ENCODE data around the gene PI4K2B. TPM values are rescaled to one million over a fixed set of nuclear protein-coding genes. Genes with fewer than 3 reads are reported as not detected.

The PI4K2B gene
- total and polyA plus RNA-seq, 10 of the 15 experiments (the other 5 are each of a cell fraction or from before 2014, with no cell fraction given), result 12.9 to 55.3 (median 40.7) TPM

DNA sequence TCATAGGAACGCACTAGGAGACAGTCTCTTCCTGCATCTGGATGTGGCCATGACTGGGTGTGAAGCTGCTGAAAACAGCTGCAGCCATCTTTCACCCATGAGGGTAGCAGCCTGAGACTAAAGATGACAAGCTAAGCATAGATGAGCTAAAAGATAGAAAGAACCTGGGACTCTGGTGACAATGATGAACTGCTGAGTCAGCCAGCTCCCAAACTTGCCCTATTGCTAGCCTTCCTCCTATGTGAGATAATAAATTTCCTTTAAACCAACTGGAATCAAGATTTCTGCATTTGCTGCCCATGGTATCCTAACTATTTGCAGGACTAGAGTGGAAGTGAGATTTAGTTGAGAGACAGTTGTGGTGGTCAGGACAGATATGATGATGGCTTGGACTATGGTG is 21.0 kb upstream of the PI4K2B start:
- Histone ChIP-seq H3K36me3 (ENCODE audit: control insufficient read depth in 2 of 2, insufficient read depth in 2 of 2, low read length in 1 of 2) (no peaks in the 10 kb centered on the region), H3K27ac (ENCODE audit: control insufficient read depth, insufficient read depth) (no peak overlapping the region), H3K9ac (ENCODE audit: control insufficient read depth, insufficient read depth, low read length) (no peak overlapping the region), H3K9me3 (replicated peaks; ENCODE audit: control insufficient read depth, insufficient read depth, low read length) (no peaks in the 10 kb centered on the region), H3K27me3 (replicated peaks in 1 of 2; ENCODE audit: control insufficient read depth in 2 of 2, insufficient read depth in 2 of 2, low read length in 1 of 2) (no peaks in the 10 kb centered on the region), H2AFZ (ENCODE audit: control insufficient read depth, low read depth, low read length) (no peak overlapping the region), H4K20me1 (ENCODE audit: control insufficient read depth, insufficient read depth) (no peaks in the 10 kb centered on the region), H3K4me3 (no peak overlapping the region), H3K79me2 (ENCODE audit: control insufficient read depth, insufficient read depth, low read length) (no peaks in the 10 kb centered on the region), H3K4me1 (ENCODE audit: control insufficient read depth, insufficient read depth, low read length) (no peaks in the 10 kb centered on the region), H3K4me2 (ENCODE audit: control insufficient read depth, insufficient read depth) (no peak overlapping the region)
- SMC1A ChIA-PET (ENCODE audit: uncharacterized antibody, unreplicated experiment), result interaction anchor here (1.3 kb wide), 1 partner anchor 13 kb away, joined by 3 read pairs; no protein-coding TSS in a partner anchor
- CTCF ChIA-PET, result no interaction called here
- ATAC-seq (no peak), DNase-seq (ENCODE audit: low read depth, low spot score) (no peak), FAIRE-seq (no peak)
- RAD21 ChIA-PET (ENCODE audit: unreplicated experiment), result no interaction called here
- in situ Hi-C loops (cut with MboI) (no loop called here), intact Hi-C loops (cut with micrococcal nuclease; ENCODE audit: unreplicated experiment) (no loop called here)
- 100% methylated on average over 1 of the region's 1 CpG for WGBS (ENCODE audit: insufficient coverage, insufficient replicate concordance, low lambda C conversion rate, missing lambda C conversion rate)
- POLR2A ChIA-PET, result no interaction called here
- BruUV-seq (replicated peaks), result no TSS peak
- no peak for TF ChIP-seq MTA2 (IDR thresholded peaks at IDR 0.05; ENCODE audit: low read depth)
- TF ChIP-seq IKZF2 (IDR thresholded peaks at IDR 0.05), result no peak
- no peak for TF ChIP-seq HCFC1 (IDR thresholded peaks at IDR 0.05; ENCODE audit: low read length)
- no peak for TF ChIP-seq ETV6 (conservative IDR thresholded peaks at IDR 0.05 in 1 of 2, IDR thresholded peaks at IDR 0.05 in 1 of 2; ENCODE audit: borderline replicate concordance in 1 of 2, low read depth in 1 of 2)
- no peak for TF ChIP-seq SREBF1 (IDR thresholded peaks at IDR 0.05; ENCODE audit: low read length)
- TF ChIP-seq, protein P1, sequence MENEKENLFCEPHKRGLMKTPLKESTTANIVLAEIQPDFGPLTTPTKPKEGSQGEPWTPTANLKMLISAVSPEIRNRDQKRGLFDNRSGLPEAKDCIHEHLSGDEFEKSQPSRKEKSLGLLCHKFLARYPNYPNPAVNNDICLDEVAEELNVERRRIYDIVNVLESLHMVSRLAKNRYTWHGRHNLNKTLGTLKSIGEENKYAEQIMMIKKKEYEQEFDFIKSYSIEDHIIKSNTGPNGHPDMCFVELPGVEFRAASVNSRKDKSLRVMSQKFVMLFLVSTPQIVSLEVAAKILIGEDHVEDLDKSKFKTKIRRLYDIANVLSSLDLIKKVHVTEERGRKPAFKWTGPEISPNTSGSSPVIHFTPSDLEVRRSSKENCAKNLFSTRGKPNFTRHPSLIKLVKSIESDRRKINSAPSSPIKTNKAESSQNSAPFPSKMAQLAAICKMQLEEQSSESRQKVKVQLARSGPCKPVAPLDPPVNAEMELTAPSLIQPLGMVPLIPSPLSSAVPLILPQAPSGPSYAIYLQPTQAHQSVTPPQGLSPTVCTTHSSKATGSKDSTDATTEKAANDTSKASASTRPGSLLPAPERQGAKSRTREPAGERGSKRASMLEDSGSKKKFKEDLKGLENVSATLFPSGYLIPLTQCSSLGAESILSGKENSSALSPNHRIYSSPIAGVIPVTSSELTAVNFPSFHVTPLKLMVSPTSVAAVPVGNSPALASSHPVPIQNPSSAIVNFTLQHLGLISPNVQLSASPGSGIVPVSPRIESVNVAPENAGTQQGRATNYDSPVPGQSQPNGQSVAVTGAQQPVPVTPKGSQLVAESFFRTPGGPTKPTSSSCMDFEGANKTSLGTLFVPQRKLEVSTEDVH (IDR thresholded peaks at IDR 0.05; ENCODE audit: low read depth, partially characterized antibody), result no peak
- no peak for TF ChIP-seq NFXL1 (IDR thresholded peaks at IDR 0.05; ENCODE audit: borderline replicate concordance)
- TF ChIP-seq EED (IDR thresholded peaks at IDR 0.05; ENCODE audit: low read depth), result no peak
- TF ChIP-seq SIN3A (IDR thresholded peaks at IDR 0.05; ENCODE audit: low read depth, low read length), result no peak
- TF ChIP-seq YBX1 (IDR thresholded peaks at IDR 0.05), result no peak
- TF ChIP-seq KAT2A (conservative IDR thresholded peaks at IDR 0.05; ENCODE audit: control insufficient read depth, low read depth, low read length), result no peak
- no peak for TF ChIP-seq ATF7 (IDR thresholded peaks at IDR 0.05; ENCODE audit: low read depth)
- TF ChIP-seq, protein P2, sequence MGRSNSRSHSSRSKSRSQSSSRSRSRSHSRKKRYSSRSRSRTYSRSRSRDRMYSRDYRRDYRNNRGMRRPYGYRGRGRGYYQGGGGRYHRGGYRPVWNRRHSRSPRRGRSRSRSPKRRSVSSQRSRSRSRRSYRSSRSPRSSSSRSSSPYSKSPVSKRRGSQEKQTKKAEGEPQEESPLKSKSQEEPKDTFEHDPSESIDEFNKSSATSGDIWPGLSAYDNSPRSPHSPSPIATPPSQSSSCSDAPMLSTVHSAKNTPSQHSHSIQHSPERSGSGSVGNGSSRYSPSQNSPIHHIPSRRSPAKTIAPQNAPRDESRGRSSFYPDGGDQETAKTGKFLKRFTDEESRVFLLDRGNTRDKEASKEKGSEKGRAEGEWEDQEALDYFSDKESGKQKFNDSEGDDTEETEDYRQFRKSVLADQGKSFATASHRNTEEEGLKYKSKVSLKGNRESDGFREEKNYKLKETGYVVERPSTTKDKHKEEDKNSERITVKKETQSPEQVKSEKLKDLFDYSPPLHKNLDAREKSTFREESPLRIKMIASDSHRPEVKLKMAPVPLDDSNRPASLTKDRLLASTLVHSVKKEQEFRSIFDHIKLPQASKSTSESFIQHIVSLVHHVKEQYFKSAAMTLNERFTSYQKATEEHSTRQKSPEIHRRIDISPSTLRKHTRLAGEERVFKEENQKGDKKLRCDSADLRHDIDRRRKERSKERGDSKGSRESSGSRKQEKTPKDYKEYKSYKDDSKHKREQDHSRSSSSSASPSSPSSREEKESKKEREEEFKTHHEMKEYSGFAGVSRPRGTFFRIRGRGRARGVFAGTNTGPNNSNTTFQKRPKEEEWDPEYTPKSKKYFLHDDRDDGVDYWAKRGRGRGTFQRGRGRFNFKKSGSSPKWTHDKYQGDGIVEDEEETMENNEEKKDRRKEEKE (IDR thresholded peaks at IDR 0.05), result no peak
- TF ChIP-seq RCOR1 (conservative IDR thresholded peaks at IDR 0.05; ENCODE audit: low read depth, low read length), result no peak
- TF ChIP-seq, protein P3, sequence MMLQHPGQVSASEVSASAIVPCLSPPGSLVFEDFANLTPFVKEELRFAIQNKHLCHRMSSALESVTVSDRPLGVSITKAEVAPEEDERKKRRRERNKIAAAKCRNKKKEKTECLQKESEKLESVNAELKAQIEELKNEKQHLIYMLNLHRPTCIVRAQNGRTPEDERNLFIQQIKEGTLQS (IDR thresholded peaks at IDR 0.05; ENCODE audit: borderline replicate concordance, extremely low read depth, low read depth, low read length), result no peak
- TF ChIP-seq SREBF2 (IDR thresholded peaks at IDR 0.05; ENCODE audit: low read length), result no peak
- no peak for TF ChIP-seq SIX5 (IDR thresholded peaks at IDR 0.05; ENCODE audit: low read depth, low read length, severe bottlenecking)
